Activated B cell treated with CpG ODN at 0.5 μM for 24 hours (primary cell): ENCODE results near the gene METTL6. TPM values are rescaled to one million over a fixed set of nuclear protein-coding genes. Genes with fewer than 3 reads are reported as not detected.

Experiments
- ATAC-seq: fragments of 200-7000 bp; cut with Tn5 transposase; one replicate; pipeline ENCODE4 v1.10.0; 2021; ENCODE audit warnings: low read depth, mild to moderate bottlenecking, moderate library complexity
- CTCF ChIA-PET: fragments of 350-600 bp; sonication (Branson Sonifier 250); formaldehyde crosslinking; loops from one replicate; lab custom pipeline; 2021; ENCODE audit warnings: antibody characterized with exemption; lab: Charles Lee
- POLR2A ChIA-PET: fragments of 350-600 bp; sonication (Branson Sonifier 250); formaldehyde crosslinking; loops from one replicate; lab custom pipeline; 2021; ENCODE audit warnings: antibody characterized with exemption; lab: Charles Lee
- DNase-seq: peaks from one replicate; pipeline ENCODE4 v3.0.0; 2022
- H3K27ac Mint-ChIP-seq: one replicate; pipeline ENCODE4 v1.8.0; 2020; ENCODE audit warnings: mixed read lengths
- H3K27me3 Mint-ChIP-seq: one replicate; pipeline ENCODE4 v1.8.0; 2021; ENCODE audit warnings: mixed read lengths
- H3K36me3 Mint-ChIP-seq: one replicate; pipeline ENCODE4 v1.8.0; 2021; ENCODE audit warnings: low read depth, mixed read lengths
- H3K4me1 Mint-ChIP-seq: one replicate; pipeline ENCODE4 v1.8.0; 2021; ENCODE audit warnings: mixed read lengths
- H3K4me3 Mint-ChIP-seq: one replicate; pipeline ENCODE4 v1.8.0; 2020; ENCODE audit warnings: mild to moderate bottlenecking, mixed read lengths
- H3K9me3 Mint-ChIP-seq: one replicate; pipeline ENCODE4 v1.8.0; 2020; ENCODE audit warnings: mixed read lengths
- CTCF ChIP-seq: fragments of 200-600 bp; IDR thresholded peaks from one replicate; pipeline ENCODE4 v1.8.0; 2022; ENCODE audit warnings: antibody characterized with exemption, mild to moderate bottlenecking
- intact Hi-C: fragments of 100-400 bp; cut with micrococcal nuclease; formaldehyde crosslinking; loops from one replicate; pipeline ENCODE4 v1.15.1; 2024
- total RNA-seq: library from RNA; stranded (reverse); gene quantifications from 2 replicates; pipeline ENCODE4 v1.2.3, GENCODE V29; 2022

Gene METTL6
- total RNA-seq, 1 donor from 2014 or later, result 18.7 TPM

GRCh38 chr3:15384510-15385237, 42.7 kb downstream of the METTL6 start:
- Mint-ChIP-seq H3K27ac (peak overlapping the region; percentile 95), H3K4me3 (peak overlapping the region; percentile 71), H3K27me3 (no peaks in the 10 kb centered on the region), H3K36me3 (peaks cover 3% of the 10 kb centered on the region), H3K9me3 (peaks cover 5% of the 10 kb centered on the region), H3K4me1 (peaks cover 79% of the 10 kb centered on the region)
- ChIA-PET POLR2A (interaction anchor here (0.8 to 3.0 kb wide), 22 partner anchors 8 to 438 kb away, joined by 3 to 21 read pairs (median 5); partner anchors contain the start of genes CAPN7, NR2C2 and SH3BP5), CTCF (interaction anchor here (0.9 to 6.2 kb wide), 13 partner anchors 13 to 179 kb away, joined by 3 to 31 read pairs (median 3); partner anchors contain the start of genes CAPN7 and SH3BP5)
- DNase-seq (no peak), ATAC-seq (peak; percentile 90)
- intact Hi-C loops, result loop anchor here (1.0 kb wide), 4 partner anchors 15 to 52 kb away; partner anchors contain the start of gene SH3BP5
- TF ChIP-seq CTCF, result no peak

GRCh38 chr3:15382405-15382923, 44.9 kb downstream of the METTL6 start:
- DNase-seq, result no peak
- Mint-ChIP-seq H3K36me3 (peaks cover 3% of the 10 kb centered on the region), H3K9me3 (peaks cover 5% of the 10 kb centered on the region), H3K27me3 (no peaks in the 10 kb centered on the region), H3K27ac (peak overlapping the region; percentile 73), H3K4me3 (peak overlapping the region; percentile 25), H3K4me1 (peaks cover 70% of the 10 kb centered on the region)
- POLR2A ChIA-PET, result no interaction called here
- CTCF ChIA-PET, result interaction anchor here (1.3 to 6.9 kb wide), 2 partner anchors 23 to 113 kb away, joined by 4 to 105 read pairs; no protein-coding TSS in a partner anchor
- intact Hi-C loops, result no loop called here
- ATAC-seq, result no peak
- no peak for TF ChIP-seq CTCF

GRCh38 chr3:15380980-15381890, 46.1 kb downstream of the METTL6 start:
- TF ChIP-seq CTCF, result no peak
- ChIA-PET CTCF (interaction anchor here (0.6 to 6.9 kb wide), 7 partner anchors 18 to 176 kb away, joined by 3 to 105 read pairs (median 4); no protein-coding TSS in a partner anchor), POLR2A (interaction anchor here (0.6 to 0.7 kb wide), 3 partner anchors 84 to 114 kb away, joined by 3 to 5 read pairs (median 3); no protein-coding TSS in a partner anchor)
- H3K36me3 Mint-ChIP-seq, result peaks cover 3% of the 10 kb centered on the region
- no peak overlapping the region for H3K4me3 Mint-ChIP-seq
- H3K4me1 Mint-ChIP-seq, result peaks cover 58% of the 10 kb centered on the region
- peaks cover 2% of the 10 kb centered on the region for H3K9me3 Mint-ChIP-seq
- no peak for DNase-seq
- no peak overlapping the region for H3K27ac Mint-ChIP-seq
- no peak for ATAC-seq
- intact Hi-C loops, result no loop called here
- H3K27me3 Mint-ChIP-seq, result no peaks in the 10 kb centered on the region

DNA sequence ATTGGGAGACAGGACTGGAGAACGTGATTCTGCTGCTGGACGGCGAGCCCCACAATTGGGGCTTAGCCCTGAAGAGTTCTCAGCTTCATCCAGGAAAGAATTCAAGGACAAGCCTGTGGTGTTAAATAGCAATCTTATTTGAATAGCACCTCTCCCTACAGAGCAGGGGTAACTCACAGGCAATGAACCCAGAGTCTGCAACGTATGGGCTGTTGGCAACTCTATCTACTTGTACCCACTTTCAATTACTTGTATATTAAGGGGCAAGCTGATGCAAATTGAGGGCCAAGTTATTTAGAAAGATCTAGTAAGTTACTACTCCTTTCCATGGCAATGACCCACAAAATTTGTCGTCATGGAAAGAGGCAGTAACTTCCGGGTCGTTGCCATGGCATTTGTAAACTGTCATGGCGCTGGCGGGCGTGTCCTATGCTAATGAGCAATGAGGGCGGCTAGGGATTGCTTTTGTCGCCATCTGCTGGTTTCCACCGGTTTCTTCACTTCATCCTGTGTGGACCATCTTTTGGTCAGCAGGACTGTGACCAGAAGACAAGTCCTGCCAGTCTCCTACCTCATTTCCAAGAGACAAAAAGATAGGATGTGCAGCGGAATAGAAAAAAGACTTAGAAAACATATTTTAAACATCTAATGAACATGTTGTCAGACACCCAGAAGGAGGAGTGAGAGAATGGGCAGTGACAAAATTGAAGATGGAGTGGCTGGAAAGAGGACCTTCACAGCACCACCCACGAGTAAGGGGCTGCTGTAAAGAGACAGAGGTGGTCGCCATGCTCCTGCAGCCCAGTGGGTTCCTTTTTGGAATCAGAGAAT, 49.2 kb downstream of the METTL6 start:
- peaks cover 29% of the 10 kb centered on the region for H3K4me1 Mint-ChIP-seq
- ATAC-seq (peak; percentile 94), DNase-seq (peak; percentile 88)
- H3K27me3 Mint-ChIP-seq, result no peaks in the 10 kb centered on the region
- H3K4me3 Mint-ChIP-seq, result peak overlapping the region; percentile 44
- no peaks in the 10 kb centered on the region for H3K36me3 Mint-ChIP-seq
- intact Hi-C loops, result loop anchor here (1.0 kb wide), 8 partner anchors 16 to 179 kb away; partner anchors contain the start of gene SH3BP5
- CTCF ChIA-PET, result interaction anchor here (0.6 to 6.9 kb wide), 13 partner anchors 8 to 109 kb away, joined by 3 to 105 read pairs (median 5); partner anchors contain the start of gene SH3BP5
- peak overlapping the region; percentile 91 for H3K27ac Mint-ChIP-seq
- no peak for TF ChIP-seq CTCF
- H3K9me3 Mint-ChIP-seq, result no peaks in the 10 kb centered on the region
- POLR2A ChIA-PET, result interaction anchor here (1.0 to 1.2 kb wide), 3 partner anchors 17 to 47 kb away, joined by 4 to 6 read pairs (median 6); partner anchors contain the start of gene SH3BP5
